ENCODE data around the gene FNDC3B.

- TF ChIP-seq CTCF (IDR thresholded peaks at IDR 0.05) (no peak), POLR2AphosphoS5 (IDR thresholded peaks at IDR 0.05; ENCODE audit: low read depth, low read length) (no peak), REST (IDR thresholded peaks at IDR 0.05; ENCODE audit: insufficient read depth in 1 of 2, low read depth in 2 of 2, low read length in 1 of 2) (no peak), TCF7L2 (IDR thresholded peaks at IDR 0.05; ENCODE audit: low read depth, low read length) (no peak), SIN3A (IDR thresholded peaks at IDR 0.05; ENCODE audit: borderline replicate concordance, insufficient read depth, low read depth, low read length) (no peak)
Observed at GRCh38 chr3:172447611-172448579, 408.5 kb downstream of the FNDC3B start, which contains the start of gene GHSR.
